ENCODE measurements around the gene COL6A1.
A peak's percentile ranks its signal among the peaks of the same experiment; 100 is the strongest.
"Not testable (repeated sequence)": the region's sequence is repeated elsewhere in the genome, so short reads cannot be mapped to it uniquely, and the experiment has no call there.

Gene COL6A1

GRCh38 chr21:46002841-46003574 lies 21.4 kb downstream of the COL6A1 start:
- no peaks in the 10 kb centered on the region for H3K9me3 ChIP-seq
- H3K27me3 ChIP-seq = no peaks in the 10 kb centered on the region
- intact Hi-C loops (cut with DNase I; ENCODE audit: low total_unique reads) = no loop called here
- no peak for TF ChIP-seq CTCF (IDR thresholded peaks at IDR 0.05)
- H3K27ac ChIP-seq = no peak overlapping the region
- H3K36me3 ChIP-seq = peaks cover 52 to 69% (median 68%) of the 10 kb centered on the region in 3 donors
- H3K4me3 ChIP-seq = no peak overlapping the region
- H3K4me1 ChIP-seq = no peaks in the 10 kb centered on the region
- DNase-seq = no peak

- DNase-seq = peak in 1 of 2 donors; percentile 69
- no peaks in the 10 kb centered on the region for H3K9me3 ChIP-seq
- H3K4me1 ChIP-seq = no peaks in the 10 kb centered on the region
- H3K27ac ChIP-seq = no peak overlapping the region
- peaks cover 46 to 63% (median 62%) of the 10 kb centered on the region in 3 donors for H3K36me3 ChIP-seq
- H3K4me3 ChIP-seq = no peak overlapping the region
- no peaks in the 10 kb centered on the region for H3K27me3 ChIP-seq
- intact Hi-C loops (cut with DNase I; ENCODE audit: low total_unique reads) = no loop called here
- TF ChIP-seq CTCF (IDR thresholded peaks at IDR 0.05) = no peak
Observed at GRCh38 chr21:46003575-46004007, 22.0 kb downstream of the COL6A1 start.

- Histone ChIP-seq H3K4me3 (no peak overlapping the region), H3K27ac (no peak overlapping the region), H3K4me1 (no peaks in the 10 kb centered on the region), H3K36me3 (peaks cover 39 to 56% (median 55%) of the 10 kb centered on the region in 3 donors), H3K27me3 (no peaks in the 10 kb centered on the region), H3K9me3 (no peaks in the 10 kb centered on the region)
- intact Hi-C loops (cut with DNase I; ENCODE audit: low total_unique reads) = no loop called here
- no peak for DNase-seq
- TF ChIP-seq CTCF (IDR thresholded peaks at IDR 0.05) = no peak
Observed at GRCh38 chr21:46004168-46004861, 22.7 kb downstream of the COL6A1 start.

GRCh38 chr21:46005081-46005480 lies 23.5 kb downstream of the COL6A1 start:
- Histone ChIP-seq H3K9me3 (no peaks in the 10 kb centered on the region), H3K36me3 (peaks cover 35 to 51% (median 48%) of the 10 kb centered on the region in 3 donors), H3K4me3 (no peak overlapping the region), H3K27me3 (no peaks in the 10 kb centered on the region), H3K4me1 (no peaks in the 10 kb centered on the region), H3K27ac (peak overlapping the region in 1 of 2 donors; percentile 29)
- TF ChIP-seq CTCF (IDR thresholded peaks at IDR 0.05) = no peak
- no peak for DNase-seq
- intact Hi-C loops (cut with DNase I; ENCODE audit: low total_unique reads) = no loop called here

- Histone ChIP-seq H3K4me3 (no peak overlapping the region), H3K27me3 (no peaks in the 10 kb centered on the region), H3K4me1 (no peaks in the 10 kb centered on the region), H3K36me3 (peaks cover 32 to 47% (median 44%) of the 10 kb centered on the region in 3 donors), H3K27ac (peak overlapping the region in 1 of 2 donors; percentile 29), H3K9me3 (no peaks in the 10 kb centered on the region)
- intact Hi-C loops (cut with DNase I; ENCODE audit: low total_unique reads) = no loop called here
- no peak for DNase-seq
- TF ChIP-seq CTCF (IDR thresholded peaks at IDR 0.05) = no peak
Observed at GRCh38 chr21:46005481-46005881, 23.9 kb downstream of the COL6A1 start.

- H3K27me3 ChIP-seq; H3K4me1 ChIP-seq; H3K4me3 ChIP-seq; H3K27ac ChIP-seq; H3K9me3 ChIP-seq; intact Hi-C loops (cut with DNase I; ENCODE audit: low total_unique reads); DNase-seq: not testable (repeated sequence)
- peaks cover 27 to 41% (median 39%) of the 10 kb centered on the region in 3 donors for H3K36me3 ChIP-seq
Observed at GRCh38 chr21:46005894-46006546, 24.4 kb downstream of the COL6A1 start.

Data from tibial artery (tissue), 4 donors.